ENCODE measurements around the gene DUSP22.
"Not testable (repeated sequence)": the region's sequence is repeated elsewhere in the genome, so short reads cannot be mapped to it uniquely, and the experiment has no call there.

Gene DUSP22

DNA sequence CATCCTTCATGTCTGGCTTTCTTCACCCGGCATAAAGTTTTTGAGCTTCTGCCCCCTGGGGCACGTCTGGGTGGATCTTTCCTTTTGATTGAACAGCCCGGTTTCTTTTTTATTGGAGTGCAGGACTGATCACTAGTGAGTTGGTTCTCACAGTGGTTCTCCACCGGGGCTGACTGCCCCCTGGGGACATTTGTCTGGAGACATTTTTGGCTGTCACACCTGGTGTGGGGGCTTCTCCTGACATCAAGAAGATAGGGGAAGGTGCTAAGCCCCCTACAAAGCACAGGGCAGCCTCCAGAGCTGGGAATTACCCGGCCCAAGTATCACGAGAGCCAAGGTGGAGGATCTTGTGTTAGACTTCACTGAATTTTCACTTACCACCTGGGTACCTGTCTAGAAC, 73.5 kb downstream of the DUSP22 start:
- no peak for DNase-seq (ENCODE audit: low read depth)

DNA sequence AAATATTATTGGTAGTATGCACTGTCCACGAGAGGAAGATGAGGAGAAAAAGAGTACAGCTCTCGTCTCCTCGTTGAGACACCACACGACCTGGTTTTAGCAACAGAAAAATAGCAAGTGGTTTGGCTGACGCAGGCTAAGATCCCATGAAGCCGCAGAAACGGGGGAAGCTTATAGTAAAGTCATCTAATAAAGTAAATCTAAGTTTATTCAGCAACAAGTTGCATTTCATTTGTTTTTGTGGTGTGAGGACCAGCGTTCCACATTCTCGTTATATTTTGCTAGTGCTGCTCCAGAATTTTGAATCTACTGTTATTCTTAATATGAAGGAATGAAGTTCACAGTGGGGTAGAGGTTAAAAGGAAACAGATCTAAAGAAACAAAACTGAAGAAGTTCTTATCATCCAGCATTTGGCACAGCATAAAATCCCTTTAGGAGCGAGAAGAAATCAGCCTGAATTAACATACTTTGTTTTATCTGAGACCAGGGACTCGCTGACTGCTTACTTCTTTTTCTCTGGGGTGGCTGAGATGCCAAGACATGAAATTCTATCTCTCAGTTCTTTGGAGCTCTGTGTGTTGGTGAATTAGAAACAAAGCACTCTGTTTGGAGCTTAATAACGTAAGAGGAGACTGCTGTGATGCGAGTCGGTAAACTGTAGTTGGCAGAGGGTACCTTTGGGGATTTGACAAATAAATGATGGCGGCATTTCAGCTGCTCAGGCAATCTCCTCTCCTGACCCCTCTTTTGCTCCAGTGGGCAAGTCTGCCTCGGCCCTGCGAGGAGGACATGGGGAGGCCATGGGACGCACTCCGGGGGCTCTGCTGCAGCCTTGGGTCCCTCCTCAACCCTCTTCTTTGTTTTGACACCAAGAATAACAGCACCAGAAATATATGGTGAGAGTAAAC, 74.4 kb downstream of the DUSP22 start:
- DNase-seq (ENCODE audit: low read depth), result no peak

DNA sequence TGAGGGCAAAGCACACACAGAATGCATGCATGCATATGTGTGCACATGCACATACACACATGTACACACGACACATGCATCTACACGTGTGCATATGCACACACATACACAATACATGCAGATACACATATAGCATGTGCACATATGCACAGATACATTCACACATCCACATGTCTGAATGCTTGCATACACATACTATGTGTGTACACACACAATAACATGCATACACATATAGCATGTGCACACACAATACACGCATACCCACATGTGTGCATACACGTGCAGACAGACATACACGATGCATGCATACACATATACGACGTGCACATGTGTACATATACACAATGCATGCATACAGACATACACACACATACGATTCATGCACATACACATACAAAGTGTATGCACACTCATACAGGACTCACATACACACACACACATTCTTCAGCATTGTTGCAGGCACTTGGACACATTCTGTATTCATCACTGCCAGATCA, 75.1 kb downstream of the DUSP22 start:
- no peak for DNase-seq (ENCODE audit: low read depth)

DNA sequence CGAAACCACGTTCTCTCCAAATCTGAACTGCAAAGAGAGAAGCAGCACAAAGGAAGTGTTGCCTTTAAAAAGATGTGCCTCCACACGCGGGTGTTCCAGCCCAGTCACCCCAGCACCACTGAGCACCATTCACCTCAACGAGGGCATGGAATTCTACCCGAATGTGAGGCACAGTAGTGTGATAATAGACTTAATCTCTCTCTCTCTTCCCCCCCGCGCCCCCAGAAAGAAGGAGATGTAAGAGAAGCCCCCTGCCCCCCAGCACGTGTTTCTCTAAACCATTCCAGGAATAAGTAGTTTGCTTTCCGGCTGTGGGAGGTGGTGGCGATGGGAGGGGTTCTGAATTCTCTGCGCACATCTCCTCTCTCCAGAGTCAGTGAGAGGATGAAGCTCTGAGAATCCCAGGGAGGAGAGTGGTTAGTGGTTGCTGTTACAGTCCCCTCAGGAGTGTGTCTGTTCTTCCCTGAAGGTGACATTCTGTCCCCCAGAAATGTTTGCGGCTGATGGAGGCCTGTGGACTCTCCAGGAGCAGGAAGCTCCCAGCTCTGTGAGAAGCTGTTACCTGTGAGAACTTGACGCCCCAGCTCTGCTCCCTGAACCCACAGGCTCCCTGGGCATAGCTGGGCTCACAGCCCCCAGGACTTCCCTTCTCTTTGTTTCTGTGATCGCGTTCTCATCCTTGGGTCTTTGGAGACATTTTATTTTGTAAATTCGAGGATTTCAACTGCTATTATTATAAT, 75.8 kb downstream of the DUSP22 start:
- no peak for DNase-seq (ENCODE audit: low read depth)

DNA sequence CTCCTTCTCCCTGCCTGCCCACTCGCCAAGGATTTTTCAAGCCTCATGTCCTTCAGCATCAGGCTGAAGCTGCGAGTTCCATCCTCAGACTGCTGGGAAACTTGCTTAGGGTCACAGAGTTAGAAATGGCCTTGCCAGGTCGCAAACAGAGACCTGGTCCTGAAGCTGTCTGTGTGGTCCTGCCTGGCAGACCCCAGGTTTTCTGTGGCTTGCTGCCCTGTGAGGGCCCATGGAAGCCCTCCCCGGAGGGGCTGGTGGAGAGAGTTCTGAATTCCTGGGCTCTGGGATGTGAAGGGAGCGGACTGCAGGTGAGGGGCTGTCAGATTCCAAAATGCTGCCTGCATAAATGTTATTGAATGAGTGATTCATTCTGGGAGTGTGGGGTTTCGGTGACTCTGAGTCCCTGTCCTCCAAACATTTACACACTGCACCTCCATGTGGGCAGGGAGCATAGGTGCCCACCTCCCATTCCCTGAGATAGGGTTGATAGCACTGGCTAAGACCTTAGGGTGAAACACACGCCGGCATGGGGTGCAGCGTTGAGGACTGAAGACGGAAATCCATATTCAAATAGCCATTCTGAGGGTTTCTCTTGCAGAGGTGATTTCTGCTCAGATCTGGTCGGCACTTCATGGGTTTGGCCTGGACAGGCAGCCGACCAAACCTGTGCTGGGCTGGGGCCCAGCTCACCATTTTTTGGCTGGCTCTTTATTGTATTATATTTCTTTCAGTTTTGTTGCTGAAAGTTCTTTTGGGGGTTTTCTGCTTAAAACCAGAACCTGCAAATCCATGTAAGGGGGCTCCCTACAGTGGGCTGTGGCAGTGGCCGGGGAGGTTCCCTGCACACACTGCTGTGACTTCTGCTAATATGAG, 77.5 kb downstream of the DUSP22 start:
- no peak for DNase-seq (ENCODE audit: low read depth)

DNA sequence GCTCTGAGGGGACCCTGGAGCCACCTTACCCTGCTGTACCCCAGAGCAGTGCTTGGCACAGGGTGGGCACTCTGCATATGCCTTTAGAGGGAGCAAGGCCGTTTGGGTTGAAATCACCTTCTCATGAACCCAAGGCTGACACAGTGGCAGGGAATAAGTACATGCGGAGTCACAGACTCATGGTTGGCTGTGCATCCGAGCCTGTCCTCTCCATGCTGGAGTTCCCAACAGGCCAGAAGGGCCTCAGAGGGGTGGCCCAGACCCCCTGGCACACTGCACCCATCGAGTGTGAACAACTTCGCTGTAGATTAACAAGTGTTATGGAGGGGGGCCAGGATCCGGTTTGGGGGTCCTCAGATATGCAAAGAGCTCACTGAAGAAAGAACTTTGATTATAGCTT, 78.3 kb downstream of the DUSP22 start:
- no peak for DNase-seq (ENCODE audit: low read depth)

DNA sequence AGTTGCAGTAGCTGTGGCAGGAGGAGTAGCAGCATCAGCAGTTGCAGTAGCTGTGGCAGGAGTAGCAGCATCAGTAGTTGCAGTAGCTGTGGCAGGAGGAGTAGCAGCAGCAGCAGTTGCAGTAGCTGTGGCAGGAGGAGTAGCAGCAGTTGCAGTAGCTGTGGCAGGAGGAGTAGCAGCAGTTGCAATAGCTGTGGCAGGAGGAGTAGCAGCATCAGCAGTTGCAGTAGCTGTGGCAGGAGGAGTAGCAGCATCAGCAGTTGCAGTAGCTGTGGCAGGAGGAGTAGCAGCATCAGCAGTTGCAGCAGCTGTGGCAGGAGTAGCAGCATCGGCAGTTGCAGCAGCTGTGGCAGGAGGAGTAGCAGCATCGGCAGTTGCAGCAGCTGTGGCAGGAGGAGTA, 79.6 kb downstream of the DUSP22 start:
- DNase-seq (ENCODE audit: low read depth), result not testable (repeated sequence)

DNA sequence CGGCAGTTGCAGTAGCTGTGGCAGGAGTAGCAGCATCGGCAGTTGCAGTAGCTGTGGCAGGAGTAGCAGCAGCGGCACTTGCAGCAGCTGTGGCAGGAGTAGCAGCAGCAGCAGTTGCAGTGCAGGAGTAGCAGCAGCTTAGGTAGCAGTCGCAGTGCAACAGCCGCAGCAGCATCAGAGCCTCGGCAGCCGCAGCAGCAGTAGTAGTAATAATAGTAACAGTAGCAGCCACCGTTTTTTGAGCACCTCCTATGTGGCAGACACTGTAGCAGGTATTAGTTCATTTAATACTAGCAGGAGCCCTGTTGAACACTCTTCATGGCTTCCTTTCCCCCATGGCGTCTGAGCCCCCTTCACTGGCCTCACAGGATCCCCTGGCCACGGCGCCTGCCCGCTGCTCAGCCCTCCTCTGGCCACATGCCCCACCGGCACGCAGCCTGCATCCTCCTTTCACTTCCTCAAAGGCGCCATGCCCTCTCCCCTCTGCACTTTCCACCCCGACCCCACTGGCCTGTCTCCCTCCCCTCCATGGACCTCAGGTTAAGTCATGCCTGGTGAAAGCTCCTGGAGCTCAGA, 80.1 kb downstream of the DUSP22 start:
- DNase-seq (ENCODE audit: low read depth), result no peak

DNA sequence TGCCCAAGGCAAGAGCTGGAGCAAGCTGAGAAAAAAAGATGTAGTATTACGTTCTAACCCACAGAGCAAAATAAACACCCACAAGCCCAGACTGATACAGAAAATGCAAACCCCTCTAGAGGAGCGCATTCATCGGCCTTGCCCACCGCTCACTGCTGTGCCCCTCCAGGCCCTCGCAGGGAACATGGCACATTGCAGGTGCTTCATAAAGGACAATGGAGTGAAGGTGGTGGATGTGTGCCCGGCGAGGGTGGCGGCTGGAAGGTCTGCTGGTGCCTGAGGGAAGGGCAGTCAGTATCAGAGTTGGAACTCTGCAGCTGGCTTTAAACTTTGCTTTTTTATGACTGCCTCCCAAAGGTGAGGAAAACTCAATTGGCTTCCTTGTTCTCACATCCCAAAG, 80.7 kb downstream of the DUSP22 start:
- no peak for DNase-seq (ENCODE audit: low read depth)

DNA sequence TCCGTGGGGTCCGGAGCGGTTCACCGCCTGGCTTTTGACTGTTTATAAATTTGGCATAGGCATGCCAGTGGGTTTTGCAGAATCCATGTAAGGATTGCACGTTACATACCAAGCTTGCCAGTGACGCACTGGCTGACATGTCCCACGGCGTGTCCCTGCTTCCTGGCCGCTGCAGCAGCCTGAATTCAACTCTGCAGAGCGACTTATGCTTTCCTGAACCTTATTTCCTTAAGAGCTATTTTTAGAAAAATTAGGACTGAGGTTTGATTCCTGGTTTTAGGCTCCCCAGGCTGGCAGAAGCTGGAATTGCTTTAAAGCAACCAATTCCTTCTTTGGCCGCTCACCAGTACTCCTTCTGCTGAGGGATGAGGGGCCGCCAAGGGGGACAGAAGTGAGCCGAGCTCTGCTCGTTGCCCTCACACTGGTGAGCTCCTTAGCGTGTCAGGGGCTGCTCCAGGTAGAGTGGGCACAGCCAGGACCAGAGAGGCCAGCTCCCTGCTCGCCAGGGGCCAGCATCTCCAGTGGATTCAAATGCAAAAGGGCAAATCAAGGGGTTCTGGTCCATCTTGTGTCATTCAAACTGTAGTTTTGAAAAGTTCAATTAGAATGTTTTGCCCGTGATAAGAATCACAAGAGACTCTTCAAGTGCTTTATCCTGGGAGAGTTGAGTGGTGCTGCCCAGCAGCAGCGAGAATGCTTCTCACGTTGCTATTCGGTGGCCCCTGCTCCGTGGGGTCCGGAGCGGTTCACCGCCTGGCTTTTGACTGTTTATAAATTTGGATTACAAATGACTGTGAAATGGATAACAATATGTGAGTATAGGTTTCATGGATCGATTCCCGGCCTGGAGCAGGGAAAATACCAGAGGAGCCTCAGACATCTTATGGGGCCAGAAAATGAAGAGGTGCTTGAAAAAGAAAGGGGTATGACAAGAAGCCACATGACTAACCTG, 81.8 kb downstream of the DUSP22 start:
- no peak for DNase-seq (ENCODE audit: low read depth)

DNA sequence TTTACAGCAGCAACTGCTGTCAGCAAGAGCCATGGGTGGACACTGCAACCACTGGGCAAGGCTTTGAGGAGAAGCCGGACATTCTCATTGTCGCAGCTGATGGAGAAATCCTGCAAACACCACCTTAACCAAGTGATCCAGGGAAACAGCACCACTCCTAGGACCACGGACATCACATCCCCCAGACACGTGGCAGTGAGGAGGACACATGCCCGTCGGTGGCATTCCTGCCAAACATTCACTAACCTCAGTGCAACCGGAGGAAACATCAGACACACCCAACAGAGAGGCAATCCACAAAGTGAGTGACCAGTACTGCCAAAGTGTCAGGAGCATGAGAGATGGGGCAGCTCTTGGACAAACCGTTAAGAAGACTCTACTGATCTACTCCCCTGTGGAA, 82.7 kb downstream of the DUSP22 start:
- no peak for DNase-seq (ENCODE audit: low read depth)

DNA sequence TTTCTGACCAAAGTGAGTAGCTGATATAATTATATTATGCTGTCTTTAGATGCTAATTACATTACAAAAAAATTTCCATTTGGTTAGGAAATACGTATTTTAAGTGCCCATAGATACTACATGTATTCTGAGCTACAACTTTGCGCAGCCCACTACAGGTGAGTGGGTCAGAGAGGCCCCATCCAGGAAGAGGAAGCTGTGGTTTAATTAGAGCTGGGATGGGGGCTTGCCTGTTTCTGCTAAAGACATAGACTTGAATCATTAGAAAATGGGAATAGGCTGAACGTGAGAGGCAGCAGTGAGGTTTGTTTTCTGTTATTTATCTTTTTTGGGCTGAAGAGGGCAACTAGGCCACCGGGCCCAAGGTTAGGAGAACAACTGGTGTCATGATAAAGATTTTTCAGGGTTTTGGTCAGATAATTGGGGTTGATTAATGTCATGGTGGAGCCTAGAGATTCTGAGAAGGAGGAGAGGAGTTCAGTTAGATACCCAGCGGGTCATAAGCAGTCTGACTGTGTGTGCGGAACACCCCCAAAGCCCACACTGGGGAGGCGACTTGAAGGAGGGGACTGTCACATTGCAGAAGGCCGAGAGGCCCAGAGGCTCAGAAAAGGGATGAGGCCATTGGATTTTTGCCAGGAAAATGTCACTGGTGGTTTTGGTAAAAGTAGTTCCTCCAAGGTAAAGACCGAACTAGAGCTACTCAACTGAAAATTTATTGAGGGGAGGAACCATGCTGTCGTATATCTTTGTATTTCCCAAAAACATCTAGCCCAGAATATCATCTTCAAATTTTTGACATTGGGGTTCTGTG, 84.7 kb downstream of the DUSP22 start:
- DNase-seq (ENCODE audit: low read depth), result no peak

DNA sequence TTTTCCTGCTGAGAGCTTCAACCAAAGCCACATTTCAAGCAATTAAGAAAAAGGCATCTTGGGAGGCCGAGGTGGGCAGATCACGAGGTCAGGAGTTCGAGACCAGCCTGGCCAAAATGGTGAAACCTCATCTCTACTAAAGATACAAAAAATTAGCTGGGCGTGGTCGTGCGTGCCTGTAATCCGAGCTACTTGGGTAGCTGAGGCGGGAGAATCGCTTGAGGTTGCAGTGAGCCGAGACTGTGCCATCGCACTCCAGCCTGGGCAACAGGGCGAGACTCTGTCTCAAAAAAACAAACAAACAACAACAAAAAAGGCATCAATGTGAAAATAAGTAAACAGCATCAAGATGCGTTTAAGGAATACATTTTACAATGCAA, 85.3 kb downstream of the DUSP22 start:
- DNase-seq (ENCODE audit: low read depth), result not testable (repeated sequence)

DNA sequence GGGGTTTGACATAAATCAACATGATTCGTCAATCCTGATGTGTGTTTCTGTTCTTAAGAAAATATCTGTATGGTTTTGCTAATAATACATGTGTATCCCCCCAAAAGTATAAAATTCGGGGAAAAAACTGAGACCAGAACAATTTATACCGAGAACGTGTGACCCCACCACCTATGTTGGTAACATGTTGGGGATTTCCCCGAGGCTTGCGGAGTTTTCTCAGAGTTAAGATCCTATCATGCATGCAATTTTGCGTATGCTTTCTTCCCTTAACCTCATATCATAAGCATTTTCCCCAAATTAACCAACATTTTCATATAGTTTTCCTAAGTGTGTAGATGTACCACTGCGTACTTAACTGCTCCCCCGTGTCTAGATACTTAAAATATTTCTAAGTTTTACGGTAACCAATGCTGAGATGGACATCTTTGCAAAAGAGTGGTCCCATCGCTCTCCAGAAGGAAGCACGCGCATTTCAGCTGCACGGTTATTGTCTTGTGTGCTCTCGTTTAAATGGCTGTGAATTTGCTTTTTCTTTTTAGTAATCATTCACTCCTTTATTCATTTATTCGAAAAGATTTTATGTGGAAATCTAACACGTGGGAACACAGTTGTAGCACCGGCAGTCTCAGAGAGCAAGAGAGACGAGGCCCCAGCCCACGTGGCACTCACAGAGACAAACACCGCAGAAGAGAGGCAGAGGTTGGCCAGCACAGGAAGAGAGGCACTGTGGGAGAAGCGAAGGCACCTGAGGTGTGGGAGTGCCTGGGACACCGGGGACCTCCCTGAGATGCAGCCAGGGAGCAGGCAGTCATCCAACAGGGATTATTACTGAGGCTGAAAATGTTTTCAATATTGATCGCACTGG, 86.0 kb downstream of the DUSP22 start:
- DNase-seq (ENCODE audit: low read depth), result no peak

DNA sequence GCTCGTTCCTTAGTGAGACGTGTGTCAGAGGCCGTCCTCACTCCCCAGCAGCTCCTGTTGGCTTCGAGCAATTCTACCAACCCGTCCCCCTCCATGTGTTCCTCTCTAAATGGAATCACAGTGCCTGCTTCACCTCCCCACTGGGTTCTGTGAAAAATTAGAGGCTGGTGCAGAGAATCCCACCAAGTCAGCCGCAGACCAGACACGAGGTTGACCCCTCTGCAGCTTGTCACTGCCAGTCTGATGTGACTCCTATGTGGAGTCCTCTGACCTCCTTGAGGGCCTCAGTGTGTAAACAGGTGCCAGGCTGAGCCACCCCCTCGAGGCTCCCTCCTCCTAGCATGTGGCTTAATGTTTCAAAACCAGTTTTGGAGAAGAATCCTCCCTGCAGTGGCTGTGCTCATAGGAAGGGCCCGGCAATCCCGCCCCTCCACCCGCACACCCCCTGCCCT, 86.7 kb downstream of the DUSP22 start:
- no peak for DNase-seq (ENCODE audit: low read depth)

DNA sequence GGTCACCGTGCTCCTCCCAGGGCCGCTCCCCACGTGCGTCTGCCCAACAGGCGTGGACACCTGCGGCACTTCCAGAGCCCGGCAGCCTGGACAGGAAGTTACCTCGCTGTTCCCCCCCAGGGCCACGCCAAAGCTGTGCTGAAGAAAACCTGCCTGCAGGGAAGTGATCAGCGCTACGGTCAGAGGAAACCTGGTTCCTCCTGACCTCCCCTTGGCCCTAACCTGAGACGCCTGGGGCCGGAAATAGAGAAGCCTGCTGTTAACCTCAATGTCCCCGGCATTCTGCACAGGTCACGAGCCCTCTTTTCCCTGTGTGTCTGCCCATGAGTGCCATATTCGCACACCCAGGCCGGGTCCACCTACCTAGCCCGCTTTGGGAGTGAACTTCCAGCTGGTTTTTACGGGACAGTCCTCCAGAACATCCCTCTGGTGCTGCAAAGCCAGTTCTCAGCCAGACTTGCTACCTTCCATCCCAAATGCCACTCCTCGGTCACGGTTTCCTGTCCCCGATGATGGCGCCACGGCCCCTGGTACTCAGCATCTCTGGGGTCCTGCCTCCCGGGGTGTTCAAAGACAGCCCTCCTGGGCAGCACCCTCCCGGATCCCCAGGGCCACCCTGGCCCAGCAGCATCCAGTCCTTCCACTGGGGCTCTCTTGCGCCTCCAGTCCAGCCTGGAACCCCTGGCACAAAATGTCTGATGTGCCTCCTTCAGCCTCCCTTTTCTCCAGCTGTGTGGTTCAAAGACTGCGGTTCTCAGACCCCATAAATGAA, 87.3 kb downstream of the DUSP22 start:
- DNase-seq (ENCODE audit: low read depth), result no peak

DNA sequence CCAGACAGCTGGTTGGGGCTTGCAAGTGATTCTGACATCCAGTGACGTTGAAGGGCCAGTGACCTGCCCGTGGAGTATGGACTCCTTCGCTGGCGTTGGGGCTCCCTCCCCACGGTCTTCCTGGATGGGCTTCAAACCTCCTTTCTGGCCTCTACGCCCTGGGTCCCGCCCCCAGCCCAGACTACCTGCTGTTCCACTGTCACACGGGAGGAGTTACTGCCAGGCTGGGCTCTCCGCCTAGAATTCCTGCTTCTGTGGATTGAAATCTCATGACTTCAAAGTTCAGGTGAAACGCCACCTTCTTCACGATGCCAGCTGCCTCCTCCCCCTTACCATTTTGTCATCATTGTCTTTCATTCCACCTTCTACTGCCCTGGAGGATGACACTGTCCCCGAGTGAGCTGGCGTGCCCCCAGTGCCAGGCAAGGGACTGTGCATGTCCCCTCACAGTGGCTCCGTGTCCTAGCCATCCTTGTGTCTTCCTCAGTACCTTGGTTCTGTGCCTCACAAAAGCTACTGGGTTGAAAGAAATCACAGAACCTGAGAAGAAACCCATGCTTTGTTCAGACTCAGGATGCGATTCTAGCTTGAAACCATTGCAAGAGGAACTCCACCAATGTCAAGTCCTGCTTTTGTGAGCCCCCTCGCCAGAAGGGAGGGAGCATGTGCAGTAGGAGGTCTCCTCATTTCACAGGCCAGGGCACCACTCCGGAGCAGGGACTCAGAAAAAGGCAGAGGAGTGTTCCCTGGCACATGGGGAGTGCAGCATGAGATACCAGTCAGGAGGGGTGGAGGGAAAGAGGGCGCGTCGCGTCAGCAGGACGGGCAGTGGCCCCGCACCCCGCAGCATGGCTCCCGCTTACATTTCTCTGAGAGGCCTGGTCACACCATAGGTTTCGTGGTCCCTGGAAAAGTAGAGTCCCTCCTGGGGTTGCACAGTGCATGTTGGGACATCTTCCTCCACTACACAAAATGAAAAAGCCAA, 88.2 kb downstream of the DUSP22 start:
- DNase-seq (ENCODE audit: low read depth), result no peak
